NB4 (cell line): ENCODE measurements around the gene CHERP.
"Not testable (repeated sequence)": the region's sequence is repeated elsewhere in the genome, so short reads cannot be mapped to it uniquely, and the experiment has no call there.

ENCODE experiments used
- DNase-seq: peaks from one replicate; pipeline ENCODE4 v3.0.0; 2010; ENCODE audit warnings: low read depth
- H3K4me3 ChIP-seq: one replicate; pipeline ENCODE4 v1.5.1; 2011; ENCODE audit warnings: mild to moderate bottlenecking, low read depth, low read length, moderate library complexity
- CTCF ChIP-seq: IDR thresholded peaks from one replicate; pipeline ENCODE4 v1.5.1; 2012; ENCODE audit warnings: low read depth, low read length
- MAX ChIP-seq: IDR thresholded peaks from 2 replicates; pipeline ENCODE4 v1.6.1; 2011; ENCODE audit warnings: low read depth, low read length
- MYC ChIP-seq: IDR thresholded peaks from 2 replicates; pipeline ENCODE4 v1.6.1; 2011; ENCODE audit warnings: low read depth, low read length
- POLR2A ChIP-seq: IDR thresholded peaks from 2 replicates; pipeline ENCODE4 v1.6.1; 2011; ENCODE audit warnings: mild to moderate bottlenecking; ENCODE audit not compliant: insufficient read length; ENCODE audit errors: extremely low read depth

CHERP gene

DNA sequence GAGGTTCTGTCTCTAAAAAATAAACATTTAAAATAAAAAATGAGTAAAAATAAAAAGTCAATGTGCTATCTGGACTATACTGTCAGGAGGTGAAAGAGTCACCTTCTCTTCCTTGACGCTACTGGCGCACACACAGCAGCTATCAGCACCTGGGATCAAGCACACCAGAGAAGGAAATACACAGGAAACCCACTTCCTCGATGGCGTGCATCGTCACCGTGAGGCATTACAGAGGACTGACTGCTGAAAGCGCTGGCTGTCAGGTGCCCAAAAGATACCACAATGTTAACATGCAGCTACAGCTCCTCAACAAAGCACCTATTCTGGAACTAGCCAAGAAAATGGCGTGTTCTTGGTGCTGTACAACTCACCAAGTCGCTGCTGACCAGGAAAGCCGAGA is 23.9 kb upstream of the CHERP start:
- TF ChIP-seq POLR2A: no peak
- no peak for TF ChIP-seq MAX
- no peak for TF ChIP-seq MYC
- no peak for TF ChIP-seq CTCF
- DNase-seq: no peak
- no peak overlapping the region for H3K4me3 ChIP-seq

DNA sequence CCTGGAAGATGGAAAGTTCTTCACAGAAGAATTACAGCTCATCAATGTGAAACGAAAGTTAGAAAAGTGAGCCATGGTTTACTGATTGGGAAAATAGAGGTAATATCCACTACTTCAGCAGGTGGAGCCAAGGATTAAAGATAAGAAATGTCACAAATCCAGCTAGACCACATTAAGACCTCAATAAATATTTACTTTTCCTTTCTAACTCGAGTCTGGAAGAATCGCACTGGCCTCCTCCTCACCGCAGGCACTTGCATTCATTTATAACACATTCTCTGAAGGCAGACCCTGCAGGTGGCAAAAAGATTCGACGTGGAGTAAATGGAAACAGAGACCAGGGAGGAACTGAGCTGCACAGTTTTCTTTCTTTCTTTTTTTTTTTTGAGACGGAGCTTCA is 22.6 kb upstream of the CHERP start:
- no peak overlapping the region for H3K4me3 ChIP-seq
- no peak for DNase-seq
- TF ChIP-seq POLR2A (no peak), MAX (no peak), MYC (no peak), CTCF (no peak)

DNA sequence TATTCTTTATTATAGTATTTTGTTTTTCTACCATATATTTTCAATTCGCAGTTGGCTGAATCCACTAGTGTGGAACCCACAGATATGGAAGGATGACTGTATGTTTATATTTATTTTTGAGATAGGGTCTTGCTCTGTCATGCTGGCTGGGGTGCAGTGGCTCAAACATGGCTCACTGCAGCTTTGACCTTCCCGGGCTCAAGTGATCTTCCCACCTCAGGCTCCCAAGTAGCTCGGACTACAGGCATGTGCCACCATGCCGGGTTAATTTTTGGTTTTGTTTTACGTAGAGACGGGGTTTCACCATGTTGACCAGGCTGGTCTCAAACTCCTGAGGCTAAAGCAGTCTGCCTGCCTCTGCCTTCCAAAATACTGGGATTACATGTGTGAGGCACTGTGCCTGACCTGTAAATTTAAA is 20.4 kb upstream of the CHERP start:
- no peak for DNase-seq
- no peak for TF ChIP-seq CTCF
- TF ChIP-seq MYC: no peak
- TF ChIP-seq MAX: no peak
- TF ChIP-seq POLR2A: no peak
- no peak overlapping the region for H3K4me3 ChIP-seq

DNA sequence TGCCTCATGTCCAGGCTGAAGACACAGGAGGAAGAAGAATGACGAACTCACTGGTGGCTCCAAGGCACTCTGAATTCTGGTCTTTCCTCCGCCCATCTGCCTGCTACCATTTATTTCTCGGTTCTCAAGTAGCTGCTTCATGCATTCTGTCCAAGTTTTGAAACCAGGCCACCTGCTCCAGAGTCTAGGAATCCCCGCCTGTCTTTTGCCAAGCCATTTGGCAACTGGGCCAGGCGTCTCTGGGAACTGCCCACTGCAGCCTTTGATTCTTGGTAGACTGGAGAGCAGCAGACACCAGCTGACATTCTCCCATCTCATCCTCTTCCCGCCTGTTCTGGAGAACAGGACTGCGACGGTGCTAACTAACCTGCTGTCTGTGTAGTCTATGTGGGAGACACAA is 19.1 kb upstream of the CHERP start:
- no peak for DNase-seq
- no peak overlapping the region for H3K4me3 ChIP-seq
- no peak for TF ChIP-seq POLR2A

DNA sequence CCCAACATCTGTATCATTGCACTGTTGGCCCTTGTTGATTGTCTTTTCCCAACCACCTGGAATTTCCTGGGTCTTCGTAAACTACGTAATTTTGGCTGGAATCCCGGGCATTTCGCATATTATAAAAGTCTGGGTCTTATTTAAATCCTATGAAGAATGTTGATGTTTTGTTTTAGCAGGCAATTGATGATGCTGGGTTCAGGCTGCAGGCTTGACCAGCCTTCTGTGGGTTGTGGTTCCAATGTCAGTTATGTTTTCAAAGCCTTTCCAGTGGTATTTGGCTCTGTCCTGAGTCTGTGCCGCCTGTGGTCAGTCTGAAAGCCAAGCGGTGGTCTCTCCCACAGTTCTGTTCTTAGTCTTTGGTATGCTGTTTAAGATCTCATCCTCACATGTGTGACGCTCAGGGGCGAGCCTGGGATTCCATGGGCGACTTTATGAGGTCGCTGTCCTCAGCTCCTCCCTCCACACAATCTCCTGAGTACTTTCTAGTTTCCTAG is 17.6 kb upstream of the CHERP start:
- TF ChIP-seq POLR2A (no peak), CTCF (no peak), MAX (no peak), MYC (no peak)
- DNase-seq: no peak
- no peak overlapping the region for H3K4me3 ChIP-seq

DNA sequence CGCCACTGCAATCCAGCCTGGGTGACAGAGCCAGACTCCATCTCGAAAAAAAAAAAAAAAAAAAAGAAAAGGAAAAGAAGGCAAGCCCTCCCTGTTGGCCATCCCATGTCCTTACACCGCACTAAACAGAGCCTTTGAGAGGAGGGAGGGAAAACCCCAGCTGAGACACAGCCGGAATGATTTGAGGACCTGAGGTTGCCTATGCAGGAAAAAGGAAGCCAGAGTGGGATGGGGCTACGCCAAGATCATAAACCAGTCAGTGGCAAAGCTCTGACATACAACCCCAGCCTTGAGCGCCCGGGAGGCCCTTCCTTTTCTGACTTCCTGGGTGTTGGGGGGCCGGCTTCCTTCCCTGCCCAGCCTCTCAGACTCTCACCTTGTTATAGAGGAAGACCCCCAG is 12.5 kb upstream of the CHERP start:
- no peak for DNase-seq
- H3K4me3 ChIP-seq: no peak overlapping the region
- TF ChIP-seq MAX (no peak), MYC (no peak), POLR2A (no peak), CTCF (no peak)

DNA sequence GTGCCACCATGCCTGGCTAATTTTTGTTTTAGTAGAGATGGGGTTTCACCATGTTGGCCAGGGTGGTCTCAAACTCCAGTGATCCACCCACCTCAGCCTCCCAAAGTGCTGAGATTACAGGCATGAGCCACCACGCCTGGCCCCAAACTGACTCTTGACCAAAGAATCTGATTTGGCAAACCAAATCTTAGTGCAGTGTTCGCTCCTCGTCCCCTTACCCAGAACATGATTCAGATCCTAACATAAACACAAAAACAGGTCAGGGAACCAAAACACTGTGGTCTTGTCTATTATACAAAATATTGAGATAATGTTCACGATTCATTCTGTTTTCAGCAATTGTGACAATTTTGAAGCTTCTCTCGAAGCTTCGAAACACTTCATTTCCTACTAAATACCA is 9.7 kb upstream of the CHERP start:
- not testable (repeated sequence) for DNase-seq, H3K4me3 ChIP-seq
